Fibroblast of lung (primary cell): ENCODE data around the gene HYAL2. TPM values are rescaled to one million over a fixed set of nuclear protein-coding genes. Genes with fewer than 3 reads are reported as not detected.

Source experiments
- DNase-seq, 2 donors: peaks; one replicate each; pipeline versions ENCODE4 v3.0.0 to v3.0.0-alpha.2; 2010; ENCODE audit warnings: low read depth in 2 of 2
- H2AFZ ChIP-seq: 2 replicates; pipeline ENCODE4 v1.5.1; 2012; ENCODE audit warnings: low read length, control low read depth, inconsistent platforms
- H3K27ac ChIP-seq: 2 replicates; pipeline ENCODE4 v1.5.1; 2011; ENCODE audit warnings: low read length, control low read depth; ENCODE audit not compliant: insufficient read depth
- H3K27me3 ChIP-seq: 2 replicates; pipeline ENCODE4 v1.5.1; 2011; ENCODE audit warnings: mild to moderate bottlenecking, low read length; ENCODE audit not compliant: control insufficient read depth, insufficient read depth
- H3K36me3 ChIP-seq: 2 replicates; pipeline ENCODE4 v1.5.1; 2011; ENCODE audit warnings: low read length; ENCODE audit not compliant: control insufficient read depth, insufficient read depth
- H3K4me1 ChIP-seq: 2 replicates; pipeline ENCODE4 v1.5.1; 2011; ENCODE audit warnings: low read length; ENCODE audit not compliant: control insufficient read depth, insufficient read depth; ENCODE audit errors: extremely low read depth
- H3K4me2 ChIP-seq: 2 replicates; pipeline ENCODE4 v1.5.1; 2011; ENCODE audit warnings: low read length, control low read depth; ENCODE audit not compliant: insufficient read depth; ENCODE audit errors: extremely low read depth
- H3K4me3 ChIP-seq, 4 experiments: fragments of 200-600 bp in 1 of 4; sonication (generic) in 1 of 4; replicated peaks in 1 of 4; 2 replicates each; pipeline ENCODE4 v1.5.1; 2011 to 2016; ENCODE audit warnings: low read length in 4 of 4, low read depth in 3 of 4, mild to moderate bottlenecking in 3 of 4, control low read depth in 2 of 4, inconsistent platforms in 1 of 4, mixed read lengths in 1 of 4; ENCODE audit not compliant: insufficient read depth in 1 of 4; ENCODE audit errors: control extremely low read depth in 1 of 4
- H3K79me2 ChIP-seq: 2 replicates; pipeline ENCODE4 v1.5.1; 2012; ENCODE audit warnings: mild to moderate bottlenecking, low read length, inconsistent platforms; ENCODE audit not compliant: control insufficient read depth, insufficient read depth
- H3K9ac ChIP-seq: 2 replicates; pipeline ENCODE4 v1.5.1; 2011; ENCODE audit warnings: mild to moderate bottlenecking, low read length, control low read depth; ENCODE audit not compliant: insufficient read depth
- H3K9me3 ChIP-seq: 2 replicates; pipeline ENCODE4 v1.5.1; 2012; ENCODE audit warnings: low read depth, low read length; ENCODE audit not compliant: control insufficient read depth, insufficient read depth
- H4K20me1 ChIP-seq: 2 replicates; pipeline ENCODE4 v1.5.1; 2011; ENCODE audit warnings: low read length; ENCODE audit not compliant: control insufficient read depth, insufficient read depth; ENCODE audit errors: extremely low read depth
- CTCF ChIP-seq, 2 donors: IDR thresholded peaks in 1 of 2; conservative IDR thresholded peaks in 1 of 2; 1 replicate in 1 of 2; 2 replicates in 1 of 2; pipeline ENCODE4 v1.5.1; 2011 to 2012; ENCODE audit warnings: low read length in 2 of 2, control low read depth in 1 of 2, inconsistent platforms in 1 of 2, low read depth in 1 of 2, mild to moderate bottlenecking in 1 of 2
- EZH2 ChIP-seq: IDR thresholded peaks from 2 replicates; pipeline ENCODE4 v1.5.1; 2012; ENCODE audit warnings: low read length, control low read depth, mild to moderate bottlenecking; ENCODE audit errors: missing control alignments
- polyA plus RNA-seq, 2 donors: library from polyadenylated mRNA; depleted of rRNA in 1 of 2; stranded (reverse) in 1 of 2; unstranded in 1 of 2; fragments of >200 nt; gene quantifications; 2 replicates each; pipeline ENCODE4 v1.2.1, GENCODE V29; 2011 to 2012; ENCODE audit warnings: missing spikeins in 1 of 2
- total RNA-seq: library from RNA; depleted of rRNA; stranded (reverse); fragments of >200 nt; gene quantifications from 2 replicates; pipeline ENCODE4 v1.2.1, GENCODE V29; 2014

The HYAL2 gene
- total and polyA plus RNA-seq, 2 donors (not counting 1 experiment from before 2014, with no cell fraction given) = 35.1 to 52.5 TPM

DNA sequence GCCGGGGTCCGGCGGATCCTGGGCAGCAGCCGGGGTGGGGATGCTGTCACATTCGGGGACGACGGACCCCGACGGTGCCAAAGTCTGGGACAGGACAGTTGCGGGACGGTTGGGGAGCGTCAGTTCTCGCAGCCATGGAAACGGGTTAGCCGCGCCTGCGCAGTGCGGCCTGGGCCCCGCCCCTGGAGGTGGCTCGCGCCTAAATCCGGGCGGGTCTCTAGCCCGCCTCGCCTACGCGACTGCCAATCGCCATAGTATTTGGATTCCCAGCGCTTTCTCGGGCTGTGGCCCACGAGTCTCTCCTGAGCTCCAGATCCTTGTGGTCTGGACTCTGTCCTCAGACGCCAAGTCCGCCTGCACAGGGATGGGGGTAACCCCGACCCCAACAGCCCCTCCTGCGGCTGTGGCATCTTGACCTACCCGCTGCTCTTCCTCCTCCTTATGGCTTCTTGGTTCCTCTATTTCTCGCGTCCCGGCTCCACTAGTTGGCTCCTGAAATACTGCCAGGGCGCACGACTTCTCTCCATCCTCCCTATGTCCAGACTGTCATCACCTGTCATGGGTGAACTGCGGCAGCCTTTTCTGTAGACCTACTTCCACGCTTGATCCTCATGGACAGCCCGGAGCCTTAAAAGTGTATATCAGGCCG is 23.2 kb upstream of the HYAL2 start, which contains the start of gene ZMYND10:
Gene ZMYND10 (minus strand): TSS at position 147 of the 649 bp plus-strand sequence. CDS start 153 bp downstream, outside the sequence.
- no peaks in the 10 kb centered on the region for H4K20me1 ChIP-seq
- peak within 1 kb of the TSS; percentile 84 for H3K4me2 ChIP-seq
- peak within 1 kb of the TSS; percentile 39 to 61 (median 50) for H3K4me3 ChIP-seq
- H3K27ac ChIP-seq = no peak within 1 kb of the TSS
- no peaks in the 10 kb centered on the region for H3K9me3 ChIP-seq
- TF ChIP-seq CTCF (conservative IDR thresholded peaks at IDR 0.05 in 1 of 2, IDR thresholded peaks at IDR 0.05 in 1 of 2; ENCODE audit: low read depth in 1 of 2, low read length in 2 of 2) (no peak), EZH2 (no peak)
- no peaks in the 10 kb centered on the region for H3K36me3 ChIP-seq
- H2AFZ ChIP-seq = peak within 1 kb of the TSS; percentile 77
- peak within 1 kb of the TSS; percentile 41 for H3K9ac ChIP-seq
- peaks cover 7% of the 10 kb centered on the region for H3K4me1 ChIP-seq
- peaks cover 6% of the 10 kb centered on the region for H3K79me2 ChIP-seq
- peak in 1 of 2 donors; percentile 47 for DNase-seq
- H3K27me3 ChIP-seq = no peaks in the 10 kb centered on the region

- peak overlapping the region; percentile 76 for H3K4me2 ChIP-seq
- H3K9ac ChIP-seq = no peak overlapping the region
- DNase-seq = no peak
- H3K27ac ChIP-seq = no peak overlapping the region
- H3K79me2 ChIP-seq = peaks cover 3% of the 10 kb centered on the region
- H2AFZ ChIP-seq = no peak overlapping the region
- H3K27me3 ChIP-seq = no peaks in the 10 kb centered on the region
- H3K9me3 ChIP-seq = no peaks in the 10 kb centered on the region
- no peaks in the 10 kb centered on the region for H3K36me3 ChIP-seq
- peak overlapping the region; percentile 36 to 61 (median 50) for H3K4me3 ChIP-seq
- TF ChIP-seq EZH2 (no peak), CTCF (conservative IDR thresholded peaks at IDR 0.05 in 1 of 2, IDR thresholded peaks at IDR 0.05 in 1 of 2; ENCODE audit: low read depth in 1 of 2, low read length in 2 of 2) (no peak)
- H3K4me1 ChIP-seq = peaks cover 3% of the 10 kb centered on the region
- H4K20me1 ChIP-seq = no peaks in the 10 kb centered on the region
Observed at GRCh38 chr3:50345008-50345407, 22.5 kb upstream of the HYAL2 start.

GRCh38 chr3:50342813-50343633 is 20.5 kb upstream of the HYAL2 start:
- H3K9ac ChIP-seq = no peak overlapping the region
- TF ChIP-seq CTCF (conservative IDR thresholded peaks at IDR 0.05 in 1 of 2, IDR thresholded peaks at IDR 0.05 in 1 of 2; ENCODE audit: low read depth in 1 of 2, low read length in 2 of 2) (no peak), EZH2 (no peak)

More at GRCh38 chr3:50342813-50343633, 20.5 kb upstream of the HYAL2 start:
- Histone ChIP-seq H3K4me1 (peaks cover 5% of the 10 kb centered on the region), H3K4me2 (no peak overlapping the region), H3K27ac (no peak overlapping the region), H3K9me3 (no peaks in the 10 kb centered on the region), H4K20me1 (no peaks in the 10 kb centered on the region), H3K27me3 (no peaks in the 10 kb centered on the region), H3K79me2 (peaks cover 12% of the 10 kb centered on the region), H3K36me3 (no peaks in the 10 kb centered on the region), H3K4me3 (no peak overlapping the region), H2AFZ (no peak overlapping the region)
- DNase-seq = no peak
